GM21619 (cell line): ENCODE data around the gene SFRP4.
A peak's percentile ranks its signal among the peaks of the same experiment; 100 is the strongest.
"Not testable (repeated sequence)": the region's sequence is repeated elsewhere in the genome, so short reads cannot be mapped to it uniquely, and the experiment has no call there.

Experiments
- ATAC-seq: cut with Tn5 transposase; IDR thresholded peaks from one replicate; pipeline ENCODE4 v1.9.1; 2021; ENCODE audit not compliant: unreplicated experiment

The SFRP4 gene

GRCh38 chr7:37916673-37917660, at the start of gene SFRP4:
TSS of gene SFRP4 (minus strand) at chr7:37916817. CDS start at chr7:37916537, 280 bp downstream.
- peak; percentile 46 for ATAC-seq

- no peak for ATAC-seq
Observed at GRCh38 chr7:37964196-37964595, 47.6 kb upstream of the SFRP4 start.

GRCh38 chr7:37961251-37961650, 44.6 kb upstream of the SFRP4 start:
- no peak for ATAC-seq

GRCh38 chr7:37960483-37960882, 43.9 kb upstream of the SFRP4 start:
- ATAC-seq, result no peak

- ATAC-seq, result no peak
Observed at GRCh38 chr7:37957221-37957970, 40.8 kb upstream of the SFRP4 start.

- no peak for ATAC-seq
Observed at GRCh38 chr7:37956791-37957190, 40.2 kb upstream of the SFRP4 start.

GRCh38 chr7:37954217-37954616, 37.6 kb upstream of the SFRP4 start:
- not testable (repeated sequence) for ATAC-seq

GRCh38 chr7:37952240-37952639, 35.6 kb upstream of the SFRP4 start:
- no peak for ATAC-seq

- no peak for ATAC-seq
Observed at GRCh38 chr7:37947941-37948210, 31.3 kb upstream of the SFRP4 start.

GRCh38 chr7:37947138-37947940, 30.7 kb upstream of the SFRP4 start:
- ATAC-seq, result no peak

GRCh38 chr7:37945336-37945735, 28.7 kb upstream of the SFRP4 start:
- no peak for ATAC-seq

- ATAC-seq, result no peak
Observed at GRCh38 chr7:37944737-37945054, 28.1 kb upstream of the SFRP4 start.

- no peak for ATAC-seq
Observed at GRCh38 chr7:37943905-37944736, 27.5 kb upstream of the SFRP4 start.

GRCh38 chr7:37942934-37943610, 26.5 kb upstream of the SFRP4 start:
- ATAC-seq, result no peak

GRCh38 chr7:37933018-37933566, 16.5 kb upstream of the SFRP4 start:
- ATAC-seq, result no peak

- ATAC-seq, result no peak
Observed at GRCh38 chr7:37932543-37932942, 15.9 kb upstream of the SFRP4 start.

GRCh38 chr7:37930226-37930948, 13.8 kb upstream of the SFRP4 start:
- ATAC-seq, result no peak

- ATAC-seq, result no peak
Observed at GRCh38 chr7:37928878-37929277, 12.3 kb upstream of the SFRP4 start.

GRCh38 chr7:37927773-37928444, 11.3 kb upstream of the SFRP4 start:
- ATAC-seq, result no peak
